Measurements from ENCODE around the gene PARD6B. TPM values are rescaled to one million over a fixed set of nuclear protein-coding genes. Genes with fewer than 3 reads are reported as not detected.

PARD6B gene
- total RNA-seq, 1 donor from 2014 or later: 27.0 TPM

DNA sequence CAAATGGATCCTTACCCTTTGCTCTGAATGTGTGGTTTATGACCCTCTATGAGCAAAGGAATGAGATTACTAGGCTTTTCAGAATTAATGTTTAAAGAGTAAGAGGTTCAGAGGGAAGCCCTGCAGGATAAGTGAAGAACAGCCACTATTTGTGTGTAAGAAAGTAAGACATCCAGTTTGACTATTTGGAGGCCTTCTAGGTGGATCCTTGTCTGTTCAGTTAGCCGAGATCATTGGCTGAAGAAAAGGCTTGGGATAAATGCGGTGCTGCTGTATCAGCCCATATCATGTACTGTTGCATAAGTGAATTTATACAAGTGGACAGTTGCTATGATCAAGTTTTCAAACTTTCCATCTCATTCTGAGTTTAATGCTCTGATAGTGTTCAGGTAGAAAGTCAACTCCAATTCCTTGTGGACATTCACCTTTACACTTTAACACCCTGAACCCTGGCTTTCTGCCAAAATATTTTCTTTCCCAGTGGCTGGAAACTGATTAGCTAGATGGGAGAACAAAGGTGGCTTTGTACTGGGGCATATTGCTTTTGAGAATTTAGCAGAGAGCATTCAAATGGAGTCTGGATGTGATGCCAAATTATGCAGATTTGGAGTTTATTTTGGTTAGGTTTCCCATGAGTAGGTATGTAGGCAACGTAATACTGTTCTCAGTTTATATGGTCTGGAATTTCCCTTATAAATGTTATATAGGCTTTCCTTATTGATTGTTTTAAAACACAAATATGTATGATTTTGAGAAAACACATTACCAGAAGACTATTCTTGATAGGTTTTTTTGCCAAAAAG, 15.0 kb downstream of the PARD6B start:
- peak; percentile 24 for DNase-seq (ENCODE audit: low spot score)

GRCh38 chr20:50747275-50747674, 15.9 kb downstream of the PARD6B start:
- DNase-seq (ENCODE audit: low spot score): no peak

- no peak for DNase-seq (ENCODE audit: low spot score)
Measured at GRCh38 chr20:50750145-50750671, 18.8 kb downstream of the PARD6B start.

DNA sequence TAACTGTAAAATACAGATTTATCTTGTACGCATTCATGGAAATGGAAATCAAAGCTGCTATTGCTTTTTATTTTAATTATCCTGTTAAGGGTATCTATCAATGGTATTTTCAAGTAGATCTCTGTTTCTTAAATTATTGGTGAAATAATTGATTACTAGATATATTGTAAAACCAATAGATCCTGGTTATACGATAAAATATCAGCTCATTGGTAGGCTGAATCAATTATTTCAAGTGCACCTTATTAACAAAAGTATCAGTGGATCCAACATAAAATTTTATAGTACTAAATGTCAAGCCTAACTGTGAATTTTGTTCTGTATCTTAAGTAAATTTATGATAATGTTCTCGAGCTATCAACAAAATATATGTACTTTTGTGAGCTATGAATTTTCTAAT, 21.8 kb downstream of the PARD6B start:
- DNase-seq (ENCODE audit: low spot score): no peak

GRCh38 chr20:50754420-50754819, 23.0 kb downstream of the PARD6B start:
- DNase-seq (ENCODE audit: low spot score): no peak

DNA sequence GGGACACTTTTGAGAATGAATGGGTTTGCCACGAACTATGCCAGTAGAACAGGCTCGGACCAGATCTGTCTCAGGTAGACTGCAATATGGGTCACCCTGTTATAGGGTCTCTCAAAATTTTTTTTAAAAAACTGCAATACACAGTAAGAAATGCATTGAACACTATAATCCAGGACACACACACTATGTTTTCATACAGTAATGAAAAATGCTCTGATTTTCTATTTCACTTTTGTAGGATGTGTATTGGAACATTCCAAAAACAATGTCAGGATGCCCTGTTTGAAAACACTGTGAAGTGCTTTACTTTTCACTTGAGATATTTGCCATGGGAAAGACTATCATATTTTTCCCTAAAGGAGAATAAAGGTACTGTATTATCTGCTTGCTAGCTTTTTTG, 25.1 kb downstream of the PARD6B start:
- no peak for DNase-seq (ENCODE audit: low spot score)

GRCh38 chr20:50758469-50758868, 27.1 kb downstream of the PARD6B start:
- no peak for DNase-seq (ENCODE audit: low spot score)

DNA sequence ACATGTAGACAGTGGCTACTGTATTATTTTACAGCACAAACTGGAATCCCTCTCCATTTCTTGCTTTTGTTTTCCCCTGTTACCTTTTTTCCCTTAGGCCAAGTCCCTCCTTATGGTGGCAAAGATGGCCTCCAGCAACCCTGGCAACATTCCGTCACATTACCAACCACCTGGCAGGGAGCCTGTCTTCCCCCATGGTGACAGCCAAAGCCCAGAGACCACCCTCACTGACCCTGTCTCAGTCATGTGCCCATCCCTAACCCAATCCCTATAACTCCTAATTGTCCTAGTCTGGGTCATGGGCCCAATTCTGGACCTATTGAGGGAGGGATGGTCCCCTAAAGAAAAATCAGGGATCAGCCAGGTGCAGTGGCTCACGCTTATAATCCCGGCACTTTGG, 27.6 kb downstream of the PARD6B start:
- peak; percentile 36 for DNase-seq (ENCODE audit: low spot score)

DNA sequence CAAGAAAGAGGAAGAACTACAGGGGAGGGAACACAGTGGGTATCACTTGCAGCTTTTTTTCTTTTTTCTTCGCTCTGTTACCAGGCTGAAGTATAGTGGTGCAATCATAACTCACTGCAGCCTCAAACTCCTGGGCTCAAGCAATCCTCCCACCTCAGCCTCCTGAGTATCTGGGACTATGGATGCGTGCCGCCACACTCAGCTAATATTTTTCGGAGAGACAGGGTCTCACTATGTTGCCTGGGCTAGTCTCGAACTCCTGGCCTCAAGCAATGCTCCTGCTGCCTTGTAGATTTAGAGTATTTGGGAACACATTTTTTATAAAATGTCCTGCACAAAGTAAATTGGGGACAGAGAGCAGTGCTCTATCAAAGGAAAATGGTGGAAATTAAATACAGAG, 28.3 kb downstream of the PARD6B start:
- peak; percentile 17 for DNase-seq (ENCODE audit: low spot score)

DNA sequence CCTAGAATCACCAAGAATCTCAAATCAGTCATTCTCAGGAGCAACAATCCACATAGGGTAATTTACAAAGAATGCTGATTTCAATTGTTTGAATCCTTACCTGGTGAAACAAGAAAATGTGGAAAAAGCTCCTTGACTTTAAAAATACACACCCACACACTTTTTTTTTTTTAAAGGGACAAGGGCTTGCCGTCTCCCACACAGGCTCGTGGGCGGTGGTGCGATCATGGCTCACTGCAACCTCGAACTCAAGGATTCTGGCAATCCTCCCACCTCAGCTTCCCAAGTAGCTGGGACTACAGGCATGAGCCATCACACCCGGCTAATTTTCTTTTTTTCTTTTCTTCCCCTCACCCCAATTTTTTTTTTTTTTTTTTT, 30.7 kb downstream of the PARD6B start:
- DNase-seq (ENCODE audit: low spot score): peak; percentile 43

DNA sequence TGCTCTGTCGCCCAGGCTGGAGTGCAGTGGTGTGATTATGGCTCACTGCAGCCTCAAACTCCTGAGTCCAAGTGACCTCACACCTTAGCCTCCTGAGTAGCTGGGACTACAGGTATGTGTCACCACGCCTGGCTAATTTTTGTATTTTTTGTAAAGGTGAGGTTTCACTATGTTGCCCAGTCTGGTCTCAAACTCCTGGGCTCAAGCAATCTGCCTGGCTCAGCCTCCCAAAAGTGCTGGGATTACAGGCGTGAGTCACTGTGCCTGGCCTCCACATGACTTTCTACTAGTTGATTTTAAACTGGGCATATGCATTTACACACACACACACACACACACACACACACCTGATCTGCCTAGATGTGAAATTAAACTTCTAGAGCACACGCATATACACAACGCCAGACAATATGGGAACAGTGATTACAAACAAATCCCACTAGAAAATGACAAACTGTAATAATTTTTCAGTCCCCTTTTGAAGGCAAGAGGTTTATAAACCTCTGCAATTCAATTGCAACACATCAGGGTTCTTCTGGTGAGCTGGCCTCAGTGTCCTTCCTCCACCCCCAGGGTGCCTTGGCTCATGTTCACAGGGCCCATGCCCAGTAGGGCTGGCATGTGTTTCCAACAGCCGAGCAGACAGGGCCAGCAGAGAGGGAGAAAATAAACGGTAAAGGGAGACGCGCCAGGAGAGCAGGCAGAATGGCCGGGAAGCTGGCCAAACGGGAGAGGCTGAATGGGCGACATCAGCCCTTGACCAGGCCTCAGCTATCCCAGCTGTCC, 31.2 kb downstream of the PARD6B start:
- peak; percentile 72 for DNase-seq (ENCODE audit: low spot score)

DNA sequence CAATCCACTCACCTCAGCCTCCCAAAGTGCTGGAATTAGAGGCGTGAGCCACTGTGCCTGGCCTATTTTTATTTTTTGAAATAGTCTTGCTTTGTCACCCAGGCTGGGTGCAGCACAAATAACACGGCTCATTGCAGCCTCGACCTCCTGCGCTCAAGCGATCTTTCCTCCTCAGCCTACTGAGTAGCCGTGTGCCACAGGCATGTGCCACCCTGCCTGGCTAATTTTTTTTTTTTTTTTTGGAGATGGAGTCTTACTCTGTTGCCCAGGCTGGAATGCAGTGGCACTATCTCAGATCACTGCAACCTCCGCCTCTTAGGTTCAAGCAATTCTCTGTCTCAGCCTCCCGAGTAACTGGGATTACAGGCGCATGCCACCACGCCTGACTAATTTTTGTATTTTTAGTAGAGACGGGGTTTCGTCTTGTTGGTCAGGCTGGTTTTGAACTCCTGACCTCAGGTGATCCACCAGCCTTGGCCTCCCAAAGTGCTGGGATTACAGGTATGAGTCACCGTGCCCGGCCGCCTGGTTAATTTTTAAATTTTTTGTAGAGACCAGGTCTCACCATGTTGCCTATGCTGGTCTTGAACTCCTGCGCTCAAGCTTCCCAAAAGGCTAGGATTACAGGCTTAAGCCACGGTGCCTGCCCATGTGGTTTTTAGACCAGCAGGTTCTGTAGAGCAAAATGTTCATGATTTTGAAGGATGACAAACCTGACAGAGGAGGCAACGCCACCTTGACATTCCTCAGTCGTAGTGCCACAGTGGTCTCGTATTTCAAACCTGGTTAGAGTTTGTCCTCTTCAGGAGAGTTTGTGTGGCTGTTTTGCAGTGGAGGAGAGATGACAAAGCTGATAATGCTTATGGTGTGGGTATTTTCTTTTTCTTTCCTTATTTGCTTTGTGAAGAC, 32.4 kb downstream of the PARD6B start:
- peak; percentile 42 for DNase-seq (ENCODE audit: low spot score)

DNA sequence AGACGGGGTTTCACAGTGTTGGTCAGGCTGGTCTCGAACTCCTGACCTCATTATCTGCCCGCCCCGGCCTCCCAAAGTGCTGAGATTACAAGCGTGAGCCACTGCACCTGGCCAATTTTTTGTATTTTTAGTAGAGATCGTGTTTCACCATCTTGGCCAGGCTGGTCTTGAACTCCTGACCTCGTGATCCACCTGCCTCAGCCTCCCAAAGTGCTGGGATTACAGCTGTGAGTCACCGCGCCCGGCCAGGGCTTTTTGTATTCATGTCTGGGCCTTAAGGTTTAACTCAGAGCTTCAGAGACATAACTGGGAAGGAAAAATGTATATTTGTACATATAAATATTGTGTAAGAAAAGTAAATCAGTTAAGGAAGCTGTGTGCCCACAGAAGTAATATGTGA, 33.9 kb downstream of the PARD6B start:
- peak; percentile 30 for DNase-seq (ENCODE audit: low spot score)

- no peak for DNase-seq (ENCODE audit: low spot score)
Measured at GRCh38 chr20:50765674-50766073, 34.3 kb downstream of the PARD6B start.

DNA sequence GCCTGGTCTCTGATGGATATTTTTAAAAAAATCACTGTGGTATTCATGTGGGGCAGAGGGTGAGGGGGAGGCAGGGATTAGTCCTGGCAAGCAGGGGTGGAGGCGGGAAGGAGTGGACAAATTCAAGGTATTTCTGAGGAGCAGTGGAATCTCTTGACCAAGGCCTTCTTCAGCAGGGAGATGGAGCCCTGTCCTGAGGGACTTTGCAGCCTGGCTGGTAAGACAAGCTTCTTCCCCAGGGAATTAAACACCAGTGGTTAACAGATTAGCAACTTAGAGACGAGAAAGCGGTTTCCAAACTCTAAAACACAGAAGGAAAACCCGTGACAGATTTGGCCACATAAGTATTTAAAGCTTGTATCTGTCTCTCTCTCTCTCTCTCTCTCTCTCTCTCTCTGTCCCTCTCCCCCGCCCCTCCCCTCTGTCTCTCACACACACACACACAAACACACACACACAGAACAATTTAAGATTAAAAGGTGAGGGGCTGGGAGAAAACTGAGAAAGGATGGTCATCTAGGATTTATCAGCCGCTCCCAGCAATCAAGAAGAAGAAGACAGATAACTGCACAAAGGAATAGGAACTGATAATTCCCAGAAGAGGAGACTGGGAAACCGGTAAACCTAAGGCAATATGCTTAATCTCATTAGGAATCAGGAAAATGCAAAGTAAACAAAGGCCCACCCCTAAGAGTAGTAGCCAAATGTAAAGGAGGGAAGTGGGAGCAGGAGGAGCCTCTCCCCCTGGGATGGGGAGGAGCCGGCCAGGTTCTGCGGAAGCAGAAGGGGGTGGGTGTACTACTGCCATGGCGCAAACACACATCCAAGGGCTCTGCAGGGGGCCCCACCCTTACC, 35.8 kb downstream of the PARD6B start:
- DNase-seq (ENCODE audit: low spot score): peak; percentile 33

- peak; percentile 13 for DNase-seq (ENCODE audit: low spot score)
Measured at GRCh38 chr20:50768991-50769390, 37.6 kb downstream of the PARD6B start.

- DNase-seq (ENCODE audit: low spot score): peak; percentile 3
Measured at GRCh38 chr20:50769551-50770085, 38.2 kb downstream of the PARD6B start.

- peak; percentile 37 for DNase-seq (ENCODE audit: low spot score)
Measured at GRCh38 chr20:50771419-50772080, 40.2 kb downstream of the PARD6B start.

DNA sequence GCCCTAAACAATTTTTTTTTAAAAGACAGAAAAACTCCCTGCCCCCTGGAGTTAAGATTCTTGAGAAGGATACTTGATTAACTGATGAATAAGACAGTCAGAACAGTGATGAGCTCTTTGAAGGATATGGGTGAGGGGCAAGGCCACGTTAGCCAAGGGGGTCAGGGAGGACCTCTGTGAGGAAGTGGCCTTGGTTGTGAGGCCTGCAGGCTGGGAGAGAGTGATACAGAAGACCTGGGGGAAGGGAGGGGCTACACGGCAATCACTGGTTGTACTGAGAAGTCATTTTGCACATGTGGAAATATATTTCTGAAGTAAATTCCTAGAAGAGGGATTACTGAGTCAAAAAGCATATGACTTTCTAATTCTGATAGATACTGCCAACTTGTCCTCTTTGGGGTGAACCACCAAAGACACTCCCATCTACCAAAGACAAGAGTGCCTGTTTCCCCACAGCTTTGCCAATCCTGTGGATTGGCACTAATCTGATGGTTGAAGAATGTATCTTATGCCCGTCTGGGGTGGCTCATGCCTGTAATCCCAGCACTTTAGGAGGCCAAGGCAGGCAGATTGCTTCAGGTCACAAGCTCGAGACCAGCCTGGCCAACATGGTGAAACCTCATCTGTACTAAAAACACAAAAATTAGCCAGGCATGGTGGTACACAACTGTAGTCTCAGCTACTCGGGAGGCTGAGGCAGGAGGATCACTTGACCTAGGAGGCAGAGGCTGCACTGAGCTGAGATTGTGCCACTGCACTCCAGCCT, 41.2 kb downstream of the PARD6B start:
- peak; percentile 28 for DNase-seq (ENCODE audit: low spot score)
